ENCODE measurements around the gene PACSIN1. TPM values are rescaled to one million over a fixed set of nuclear protein-coding genes. Genes with fewer than 3 reads are reported as not detected.

PACSIN1 gene
- total RNA-seq, 5 donors from 2014 or later (not counting 1 experiment from before 2014, with no cell fraction given) = 0.86 to 3.2 (median 2.4) TPM

DNA sequence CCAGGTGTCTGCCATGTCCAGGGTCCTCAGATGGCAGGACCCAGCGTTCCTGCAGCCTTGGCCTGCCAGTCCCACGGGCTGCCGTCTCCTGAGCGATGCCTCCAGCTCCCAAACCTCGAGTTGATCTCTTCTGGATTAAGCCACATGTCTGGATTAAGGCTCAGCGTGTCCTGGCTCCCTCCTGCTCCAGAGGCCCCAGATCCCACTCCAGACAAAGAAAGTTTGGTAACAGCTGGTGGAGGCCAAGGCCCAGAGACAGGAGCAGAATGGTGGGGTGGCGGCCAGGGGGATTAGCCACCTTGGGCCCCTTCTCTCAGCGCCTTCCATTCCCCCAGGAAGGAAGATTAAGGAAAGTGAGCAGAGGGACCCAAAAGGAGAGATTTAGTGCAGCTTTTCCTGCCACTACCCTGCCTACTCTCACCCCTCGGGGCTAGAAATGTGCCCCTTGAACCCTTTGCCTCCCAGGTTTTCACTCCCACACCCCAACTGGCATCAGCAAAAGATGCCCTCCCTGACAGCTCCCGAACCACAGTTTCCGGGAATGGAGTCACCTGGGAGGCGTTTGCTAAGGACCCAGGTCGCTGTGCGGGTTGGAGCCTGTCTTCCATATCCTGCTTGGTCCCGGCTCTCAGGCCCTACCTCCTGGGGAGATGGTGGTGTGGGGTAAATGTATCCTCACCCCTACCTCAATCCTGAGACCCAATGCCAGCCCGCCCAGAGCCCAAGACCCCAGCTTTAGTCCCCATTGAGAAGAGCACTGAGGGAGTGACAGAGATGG, 83.3 kb downstream of the PACSIN1 start:
- Histone ChIP-seq H3K27me3 (replicated peaks in 1 of 2; ENCODE audit: control insufficient read depth in 2 of 2, extremely low read depth in 1 of 2, insufficient read depth in 2 of 2, low read length in 1 of 2) (peaks cover 0 to 27% of the 10 kb centered on the region in 2 experiments), H3K4me1 (ENCODE audit: control insufficient read depth in 1 of 2, extremely low read depth in 1 of 2, insufficient read depth in 2 of 2, low read length in 2 of 2) (no peaks in the 10 kb centered on the region), H3K9me3 (no peaks in the 10 kb centered on the region), H3K36me3 (ENCODE audit: control insufficient read depth in 2 of 2, extremely low read depth in 1 of 2, insufficient read depth in 1 of 2, low read length in 1 of 2) (no peaks in the 10 kb centered on the region), H3K27ac (ENCODE audit: low read length) (no peak overlapping the region), H3K4me3 (ENCODE audit: control insufficient read depth in 1 of 2, extremely low read depth in 1 of 2, low read length in 1 of 2) (no peak overlapping the region)
- Mint-ChIP-seq H3K36me3 (no peaks in the 10 kb centered on the region), H3K27ac (no peak overlapping the region), H3K9me3 (no peaks in the 10 kb centered on the region), H3K4me1 (peaks cover 0 to 4% (median 4%) of the 10 kb centered on the region in 3 donors), H3K27me3 (peaks cover 0 to 2% of the 10 kb centered on the region in 2 donors), H3K4me3 (no peak overlapping the region)
- 78% methylated on average over 6 of the region's 16 CpGs for WGBS (ENCODE audit: insufficient coverage)
- CTCF ChIA-PET = no interaction called here
- POLR2A ChIA-PET = no interaction called here
- no peak for DNase-seq
- no peak for ATAC-seq (replicated peaks in 1 of 4)

DNA sequence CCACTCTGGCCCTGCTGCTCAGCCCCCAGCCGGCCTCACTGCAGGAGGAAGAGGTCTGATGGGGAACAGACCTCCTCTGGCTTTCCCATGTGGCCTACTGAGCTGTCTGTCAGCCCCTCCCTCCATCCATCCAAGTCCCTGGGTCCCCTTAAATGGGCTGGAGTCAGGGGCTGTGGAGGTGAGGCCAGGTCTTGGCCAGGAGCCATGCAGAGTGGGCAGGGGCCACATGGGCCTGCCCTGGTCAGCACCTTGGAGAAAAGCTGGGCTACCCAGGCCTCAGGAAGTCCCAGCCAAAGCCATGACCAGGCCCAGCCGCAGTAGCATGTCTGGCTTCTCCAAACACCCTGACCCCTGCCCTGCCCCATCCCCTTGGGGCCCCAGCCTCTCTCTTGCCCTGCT, 83.9 kb downstream of the PACSIN1 start:
- H3K4me3 ChIP-seq (ENCODE audit: control insufficient read depth in 1 of 2, extremely low read depth in 1 of 2, low read length in 1 of 2) = no peak overlapping the region
- ChIA-PET CTCF (no interaction called here), POLR2A (no interaction called here)
- ATAC-seq (replicated peaks in 1 of 4) = no peak
- Mint-ChIP-seq H3K27me3 (peaks cover 0 to 2% of the 10 kb centered on the region in 2 donors), H3K4me3 (no peak overlapping the region), H3K9me3 (no peaks in the 10 kb centered on the region), H3K27ac (no peak overlapping the region), H3K36me3 (no peaks in the 10 kb centered on the region), H3K4me1 (peaks cover 0 to 4% (median 4%) of the 10 kb centered on the region in 3 donors)
- WGBS (ENCODE audit: insufficient coverage) = 89% methylated on average over 1 of the region's 2 CpGs
- H3K4me1 ChIP-seq (ENCODE audit: control insufficient read depth in 1 of 2, extremely low read depth in 1 of 2, insufficient read depth in 2 of 2, low read length in 2 of 2) = no peaks in the 10 kb centered on the region
- H3K36me3 ChIP-seq (ENCODE audit: control insufficient read depth in 2 of 2, extremely low read depth in 1 of 2, insufficient read depth in 1 of 2, low read length in 1 of 2) = no peaks in the 10 kb centered on the region
- no peak for DNase-seq
- H3K9me3 ChIP-seq = no peaks in the 10 kb centered on the region
- H3K27me3 ChIP-seq (replicated peaks in 1 of 2; ENCODE audit: control insufficient read depth in 2 of 2, extremely low read depth in 1 of 2, insufficient read depth in 2 of 2, low read length in 1 of 2) = peaks cover 0 to 27% of the 10 kb centered on the region in 2 experiments
- H3K27ac ChIP-seq (ENCODE audit: low read length) = no peak overlapping the region

DNA sequence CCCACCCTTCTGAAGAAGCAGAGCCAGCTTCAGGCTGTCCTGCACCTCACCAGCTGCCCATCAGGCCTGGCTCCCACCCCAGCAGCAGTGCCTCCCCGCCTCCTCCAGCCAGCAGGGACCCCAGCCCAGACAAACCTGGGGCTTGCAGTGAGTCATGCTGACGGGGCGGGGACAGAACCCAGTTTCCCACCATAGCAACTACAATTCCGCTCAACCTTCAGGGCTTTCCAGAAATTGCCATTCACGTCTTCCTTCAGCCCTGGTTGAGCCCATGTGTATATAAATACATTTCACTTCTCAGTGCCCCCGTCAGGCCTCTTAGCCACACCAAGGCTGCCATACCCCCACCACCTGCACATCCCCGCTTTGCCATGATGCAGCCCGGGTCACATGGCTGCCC, 85.8 kb downstream of the PACSIN1 start:
- H3K9me3 ChIP-seq = no peaks in the 10 kb centered on the region
- H3K27me3 Mint-ChIP-seq = peaks cover 0 to 2% of the 10 kb centered on the region in 2 donors
- no peaks in the 10 kb centered on the region for H3K36me3 ChIP-seq (ENCODE audit: control insufficient read depth in 2 of 2, extremely low read depth in 1 of 2, insufficient read depth in 1 of 2, low read length in 1 of 2)
- no peaks in the 10 kb centered on the region for H3K4me1 ChIP-seq (ENCODE audit: control insufficient read depth in 1 of 2, extremely low read depth in 1 of 2, insufficient read depth in 2 of 2, low read length in 2 of 2)
- DNase-seq (no peak), ATAC-seq (replicated peaks in 1 of 4) (no peak)
- no peak overlapping the region for H3K4me3 ChIP-seq (ENCODE audit: control insufficient read depth in 1 of 2, extremely low read depth in 1 of 2, low read length in 1 of 2)
- no peaks in the 10 kb centered on the region for H3K9me3 Mint-ChIP-seq
- ChIA-PET CTCF (no interaction called here), POLR2A (no interaction called here)
- H3K27ac Mint-ChIP-seq = no peak overlapping the region
- H3K4me3 Mint-ChIP-seq = no peak overlapping the region
- 80% methylated on average over 8 of the region's 8 CpGs for WGBS (ENCODE audit: insufficient coverage)
- H3K36me3 Mint-ChIP-seq = no peaks in the 10 kb centered on the region
- no peak overlapping the region for H3K27ac ChIP-seq (ENCODE audit: low read length)
- H3K27me3 ChIP-seq (replicated peaks in 1 of 2; ENCODE audit: control insufficient read depth in 2 of 2, extremely low read depth in 1 of 2, insufficient read depth in 2 of 2, low read length in 1 of 2) = peaks cover 0 to 31% of the 10 kb centered on the region in 2 experiments
- H3K4me1 Mint-ChIP-seq = peaks cover 0 to 6% (median 4%) of the 10 kb centered on the region in 3 donors

DNA sequence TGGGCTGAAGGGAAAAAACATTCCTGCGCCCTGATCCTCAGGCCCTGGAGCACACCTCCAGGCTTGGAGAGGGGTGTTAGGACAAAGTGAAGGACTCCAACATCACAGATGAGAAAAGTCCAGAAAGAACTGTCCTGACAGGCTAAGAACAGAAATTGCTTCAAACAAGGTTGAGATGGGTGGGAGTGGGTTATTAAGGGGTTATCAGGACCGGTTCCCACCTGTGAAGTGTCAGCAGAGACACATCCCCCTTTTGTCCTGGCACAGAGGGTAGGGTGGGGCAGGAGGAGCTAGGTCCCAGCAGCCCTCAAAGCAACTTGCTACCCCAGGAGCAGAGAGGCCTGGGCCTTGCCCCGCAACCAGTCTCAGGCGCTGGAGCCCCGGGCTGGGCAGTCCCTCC, 86.7 kb downstream of the PACSIN1 start:
- H3K27me3 ChIP-seq (replicated peaks in 1 of 2; ENCODE audit: control insufficient read depth in 2 of 2, extremely low read depth in 1 of 2, insufficient read depth in 2 of 2, low read length in 1 of 2) = peaks cover 0 to 31% of the 10 kb centered on the region in 2 experiments
- ATAC-seq (replicated peaks in 1 of 4) (no peak), DNase-seq (no peak)
- no peak overlapping the region for H3K4me3 ChIP-seq (ENCODE audit: control insufficient read depth in 1 of 2, extremely low read depth in 1 of 2, low read length in 1 of 2)
- H3K27ac ChIP-seq (ENCODE audit: low read length) = no peak overlapping the region
- H3K9me3 ChIP-seq = no peaks in the 10 kb centered on the region
- Mint-ChIP-seq H3K36me3 (no peaks in the 10 kb centered on the region), H3K27ac (no peak overlapping the region), H3K4me1 (peaks cover 0 to 6% (median 4%) of the 10 kb centered on the region in 3 donors), H3K9me3 (no peaks in the 10 kb centered on the region), H3K4me3 (no peak overlapping the region), H3K27me3 (peaks cover 0 to 2% of the 10 kb centered on the region in 2 donors)
- no peaks in the 10 kb centered on the region for H3K4me1 ChIP-seq (ENCODE audit: control insufficient read depth in 1 of 2, extremely low read depth in 1 of 2, insufficient read depth in 2 of 2, low read length in 2 of 2)
- no peaks in the 10 kb centered on the region for H3K36me3 ChIP-seq (ENCODE audit: control insufficient read depth in 2 of 2, extremely low read depth in 1 of 2, insufficient read depth in 1 of 2, low read length in 1 of 2)
- ChIA-PET POLR2A (no interaction called here), CTCF (no interaction called here)
- WGBS (ENCODE audit: insufficient coverage) = no CpG with 5 or more reads among the region's 5 CpGs

DNA sequence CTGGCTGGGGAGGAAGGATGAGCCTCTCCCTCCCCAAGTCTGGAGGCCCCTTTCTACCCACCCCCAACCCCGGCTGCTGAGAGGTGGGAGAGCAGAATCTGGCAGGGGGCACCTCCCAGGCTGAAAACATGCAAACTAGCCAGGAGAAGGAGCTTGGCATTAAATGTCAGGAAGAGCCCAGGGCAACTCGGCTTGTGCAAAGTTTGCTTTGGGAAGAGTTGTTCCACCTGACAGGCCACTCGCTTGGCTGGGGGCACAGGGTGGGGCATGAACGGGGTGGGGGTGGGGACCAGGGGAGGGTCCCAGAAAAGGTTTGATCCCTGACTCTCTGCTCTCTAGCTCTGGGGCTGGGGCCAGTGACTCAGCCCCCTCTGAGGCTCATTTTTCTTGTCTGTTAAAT, 87.3 kb downstream of the PACSIN1 start:
- ATAC-seq (replicated peaks in 1 of 4) = no peak
- CTCF ChIA-PET = no interaction called here
- H3K27ac ChIP-seq (ENCODE audit: low read length) = no peak overlapping the region

DNA sequence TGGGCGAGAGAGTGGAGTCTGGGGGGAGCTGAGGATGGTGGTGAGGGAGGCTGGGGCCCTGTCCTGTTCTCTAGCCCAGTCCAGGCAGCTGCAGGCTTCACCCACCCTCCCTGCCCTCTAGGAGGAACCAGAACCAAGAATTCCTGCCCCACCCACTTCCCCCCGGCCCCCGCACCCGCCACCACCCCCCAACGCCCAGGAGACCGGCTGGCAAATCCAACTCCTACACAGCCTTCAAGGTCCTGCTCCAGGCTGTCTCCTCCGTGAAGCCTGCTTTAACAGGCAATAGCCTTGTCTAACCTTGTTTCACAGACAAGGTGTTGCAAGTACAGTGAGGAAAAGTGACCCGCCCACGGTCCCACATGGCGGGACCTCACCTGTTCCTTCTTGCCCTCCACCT, 87.9 kb downstream of the PACSIN1 start:
- ATAC-seq (replicated peaks in 1 of 4) (no peak), DNase-seq (no peak)
- H3K4me1 ChIP-seq (ENCODE audit: control insufficient read depth in 1 of 2, extremely low read depth in 1 of 2, insufficient read depth in 2 of 2, low read length in 2 of 2) = no peaks in the 10 kb centered on the region
- Mint-ChIP-seq H3K27ac (no peak overlapping the region), H3K9me3 (peaks cover 0 to 2% (median 0%) of the 10 kb centered on the region in 3 donors), H3K27me3 (peaks cover 0 to 2% of the 10 kb centered on the region in 2 donors), H3K4me3 (no peak overlapping the region), H3K36me3 (no peaks in the 10 kb centered on the region), H3K4me1 (peaks cover 0 to 6% (median 4%) of the 10 kb centered on the region in 3 donors)
- no peak overlapping the region for H3K27ac ChIP-seq (ENCODE audit: low read length)
- 60% methylated on average over 1 of the region's 10 CpGs for WGBS (ENCODE audit: insufficient coverage)
- H3K4me3 ChIP-seq (ENCODE audit: control insufficient read depth in 1 of 2, extremely low read depth in 1 of 2, low read length in 1 of 2) = no peak overlapping the region
- H3K27me3 ChIP-seq (replicated peaks in 1 of 2; ENCODE audit: control insufficient read depth in 2 of 2, extremely low read depth in 1 of 2, insufficient read depth in 2 of 2, low read length in 1 of 2) = peaks cover 0 to 31% of the 10 kb centered on the region in 2 experiments
- POLR2A ChIA-PET = no interaction called here
- H3K9me3 ChIP-seq = no peaks in the 10 kb centered on the region
- CTCF ChIA-PET = no interaction called here
- no peaks in the 10 kb centered on the region for H3K36me3 ChIP-seq (ENCODE audit: control insufficient read depth in 2 of 2, extremely low read depth in 1 of 2, insufficient read depth in 1 of 2, low read length in 1 of 2)

More for the DNA sequence above, 87.3 kb downstream of the PACSIN1 start:
- no peak for DNase-seq
- 80% methylated on average over 3 of the region's 4 CpGs for WGBS (ENCODE audit: insufficient coverage)
- Histone ChIP-seq H3K4me1 (ENCODE audit: control insufficient read depth in 1 of 2, extremely low read depth in 1 of 2, insufficient read depth in 2 of 2, low read length in 2 of 2) (no peaks in the 10 kb centered on the region), H3K4me3 (ENCODE audit: control insufficient read depth in 1 of 2, extremely low read depth in 1 of 2, low read length in 1 of 2) (no peak overlapping the region), H3K36me3 (ENCODE audit: control insufficient read depth in 2 of 2, extremely low read depth in 1 of 2, insufficient read depth in 1 of 2, low read length in 1 of 2) (no peaks in the 10 kb centered on the region), H3K9me3 (no peaks in the 10 kb centered on the region), H3K27me3 (replicated peaks in 1 of 2; ENCODE audit: control insufficient read depth in 2 of 2, extremely low read depth in 1 of 2, insufficient read depth in 2 of 2, low read length in 1 of 2) (peaks cover 0 to 31% of the 10 kb centered on the region in 2 experiments)
- peaks cover 0 to 2% of the 10 kb centered on the region in 2 donors for H3K27me3 Mint-ChIP-seq
- H3K4me1 Mint-ChIP-seq = peaks cover 0 to 6% (median 4%) of the 10 kb centered on the region in 3 donors
- H3K9me3 Mint-ChIP-seq = no peaks in the 10 kb centered on the region
- H3K36me3 Mint-ChIP-seq = no peaks in the 10 kb centered on the region
- POLR2A ChIA-PET = no interaction called here
- H3K27ac Mint-ChIP-seq = no peak overlapping the region
- no peak overlapping the region for H3K4me3 Mint-ChIP-seq
